Tibial nerve (tissue), 4 donors: ENCODE measurements around the gene HLA-DRB1. TPM values are rescaled to one million over a fixed set of nuclear protein-coding genes. Genes with fewer than 3 reads are reported as not detected.
"Not testable (repeated sequence)": the region's sequence is repeated elsewhere in the genome, so short reads cannot be mapped to it uniquely, and the experiment has no call there.

Experiments used
- DNase-seq, 2 donors: peaks; one replicate each; pipeline ENCODE4 v3.0.0-alpha.2; 2019; ENCODE audit warnings: low spot score in 2 of 2
- H3K27ac ChIP-seq, 4 donors: fragments of 200-600 bp; sonication (generic) in 3 of 4; one replicate each; pipeline ENCODE4 v1.5.1; 2017 to 2019; ENCODE audit warnings: mild to moderate bottlenecking in 1 of 4
- H3K27me3 ChIP-seq, 2 donors: fragments of 200-600 bp; sonication (generic) in 1 of 2; one replicate each; pipeline versions ENCODE4 v1.5.1 to v1.6.0; 2017 to 2019
- H3K36me3 ChIP-seq, 3 donors: fragments of 200-600 bp; sonication (generic); one replicate each; pipeline ENCODE4 v1.5.1; 2018 to 2019
- H3K4me1 ChIP-seq, 4 donors: fragments of 200-600 bp; sonication (generic) in 3 of 4; one replicate each; pipeline ENCODE4 v1.5.1; 2017 to 2019
- H3K4me3 ChIP-seq, 4 donors: fragments of 200-600 bp; sonication (generic) in 3 of 4; one replicate each; pipeline ENCODE4 v1.5.1; 2017 to 2019; ENCODE audit warnings: mild to moderate bottlenecking in 1 of 4, moderate library complexity in 1 of 4
- H3K9me3 ChIP-seq, 4 donors: fragments of 200-600 bp; sonication (generic) in 3 of 4; one replicate each; pipeline ENCODE4 v1.5.1; 2017 to 2019
- CTCF ChIP-seq, 5 experiments: fragments of 200-600 bp in 3 of 5; fragments of 450-650 bp in 2 of 5; sonication (generic) in 3 of 5; IDR thresholded peaks; one replicate each; pipeline ENCODE4 v1.5.1; 2016 to 2019; ENCODE audit warnings: antibody characterized with exemption in 5 of 5, mild to moderate bottlenecking in 3 of 5, moderate library complexity in 2 of 5
- EP300 ChIP-seq, 2 donors: sonication (generic); formaldehyde crosslinking; IDR thresholded peaks; one replicate each; pipeline ENCODE4 v1.6.1; 2017; ENCODE audit warnings: antibody characterized with exemption in 2 of 2, mild to moderate bottlenecking in 1 of 2
- POLR2A ChIP-seq, 2 donors: fragments of 450-650 bp; IDR thresholded peaks; one replicate each; pipeline ENCODE4 v1.6.1; 2017; ENCODE audit warnings: antibody characterized with exemption in 2 of 2, mild to moderate bottlenecking in 2 of 2, moderate library complexity in 2 of 2
- WGBS, 2 donors: methylation state at CpG; one replicate each; pipeline ENCODE4 v1.1.5; 2018; 5-methylcytosine and 5-hydroxymethylcytosine counted together
- total RNA-seq, 4 donors: library from RNA; depleted of rRNA; stranded (reverse); fragments of >200 nt; gene quantifications; one replicate each; pipeline ENCODE4 v1.1.0, GENCODE V29; 2016

HLA-DRB1 gene
- total RNA-seq, 4 donors from 2014 or later, result 40.2 to 94.8 (median 64.3) TPM

GRCh38 chr6:32603888-32604287, 14.2 kb upstream of the HLA-DRB1 start:
- no peak for DNase-seq
- no peaks in the 10 kb centered on the region for H3K27me3 ChIP-seq
- no peaks in the 10 kb centered on the region for H3K4me1 ChIP-seq
- TF ChIP-seq POLR2A (IDR thresholded peaks at IDR 0.05) (no peak), CTCF (IDR thresholded peaks at IDR 0.05) (no peak), EP300 (IDR thresholded peaks at IDR 0.05) (no peak)
- H3K36me3 ChIP-seq, result no peaks in the 10 kb centered on the region
- no peak overlapping the region for H3K27ac ChIP-seq
- 5 to 9% methylated on average over 3 of the region's 3 CpGs for WGBS, 2 donors
- no peaks in the 10 kb centered on the region for H3K9me3 ChIP-seq
- no peak overlapping the region for H3K4me3 ChIP-seq

GRCh38 chr6:32603222-32603621, 13.6 kb upstream of the HLA-DRB1 start:
- DNase-seq, result no peak
- Histone ChIP-seq H3K4me1 (no peaks in the 10 kb centered on the region), H3K27ac (no peak overlapping the region), H3K36me3 (no peaks in the 10 kb centered on the region), H3K9me3 (no peaks in the 10 kb centered on the region), H3K4me3 (no peak overlapping the region), H3K27me3 (no peaks in the 10 kb centered on the region)
- WGBS, 2 donors, result 33 to 65% methylated on average over 3 of the region's 5 CpGs
- no peak for TF ChIP-seq POLR2A (IDR thresholded peaks at IDR 0.05)
- TF ChIP-seq CTCF (IDR thresholded peaks at IDR 0.05), result no peak
- no peak for TF ChIP-seq EP300 (IDR thresholded peaks at IDR 0.05)

GRCh38 chr6:32602383-32602782, 12.7 kb upstream of the HLA-DRB1 start:
- Histone ChIP-seq H3K27me3 (no peaks in the 10 kb centered on the region), H3K4me1 (no peaks in the 10 kb centered on the region), H3K27ac (no peak overlapping the region), H3K36me3 (no peaks in the 10 kb centered on the region), H3K4me3 (no peak overlapping the region), H3K9me3 (no peaks in the 10 kb centered on the region)
- no peak for TF ChIP-seq CTCF (IDR thresholded peaks at IDR 0.05)
- no peak for TF ChIP-seq EP300 (IDR thresholded peaks at IDR 0.05)
- no peak for TF ChIP-seq POLR2A (IDR thresholded peaks at IDR 0.05)
- DNase-seq, result no peak
- WGBS, 2 donors, result 64 to 66% methylated on average over 3 of the region's 3 CpGs

GRCh38 chr6:32597024-32597423, 7.4 kb upstream of the HLA-DRB1 start:
- DNase-seq, result no peak
- H3K9me3 ChIP-seq, result no peaks in the 10 kb centered on the region
- H3K4me1 ChIP-seq, result no peaks in the 10 kb centered on the region
- H3K27me3 ChIP-seq, result no peaks in the 10 kb centered on the region
- no peaks in the 10 kb centered on the region for H3K36me3 ChIP-seq
- no peak for TF ChIP-seq CTCF (IDR thresholded peaks at IDR 0.05)
- no peak for TF ChIP-seq POLR2A (IDR thresholded peaks at IDR 0.05)
- no peak for TF ChIP-seq EP300 (IDR thresholded peaks at IDR 0.05)
- H3K4me3 ChIP-seq, result no peak overlapping the region
- H3K27ac ChIP-seq, result no peak overlapping the region

GRCh38 chr6:32590713-32591112, 1.1 kb upstream of the HLA-DRB1 start:
- H3K27me3 ChIP-seq, H3K27ac ChIP-seq, H3K36me3 ChIP-seq, DNase-seq, H3K4me1 ChIP-seq, H3K4me3 ChIP-seq, H3K9me3 ChIP-seq: not testable (repeated sequence)
- WGBS, 2 donors, result 33% methylated on average over 1 of the region's 10 CpGs; no CpG with 5 or more reads in 1 of the 2 donors

GRCh38 chr6:32588156-32588555, 1.5 kb downstream of the HLA-DRB1 start:
- no peaks in the 10 kb centered on the region for H3K27me3 ChIP-seq
- H3K4me1 ChIP-seq, result no peaks in the 10 kb centered on the region
- no peak for DNase-seq
- WGBS, 2 donors, result 72 to 76% methylated on average over 2 of the region's 2 CpGs
- H3K36me3 ChIP-seq, result no peaks in the 10 kb centered on the region
- H3K9me3 ChIP-seq, result no peaks in the 10 kb centered on the region
- H3K4me3 ChIP-seq, result no peak overlapping the region
- TF ChIP-seq EP300 (IDR thresholded peaks at IDR 0.05), result no peak
- no peak for TF ChIP-seq POLR2A (IDR thresholded peaks at IDR 0.05)
- no peak for TF ChIP-seq CTCF (IDR thresholded peaks at IDR 0.05)
- no peak overlapping the region for H3K27ac ChIP-seq
